ENCODE measurements around the gene CLINT1.

The CLINT1 gene

DNA sequence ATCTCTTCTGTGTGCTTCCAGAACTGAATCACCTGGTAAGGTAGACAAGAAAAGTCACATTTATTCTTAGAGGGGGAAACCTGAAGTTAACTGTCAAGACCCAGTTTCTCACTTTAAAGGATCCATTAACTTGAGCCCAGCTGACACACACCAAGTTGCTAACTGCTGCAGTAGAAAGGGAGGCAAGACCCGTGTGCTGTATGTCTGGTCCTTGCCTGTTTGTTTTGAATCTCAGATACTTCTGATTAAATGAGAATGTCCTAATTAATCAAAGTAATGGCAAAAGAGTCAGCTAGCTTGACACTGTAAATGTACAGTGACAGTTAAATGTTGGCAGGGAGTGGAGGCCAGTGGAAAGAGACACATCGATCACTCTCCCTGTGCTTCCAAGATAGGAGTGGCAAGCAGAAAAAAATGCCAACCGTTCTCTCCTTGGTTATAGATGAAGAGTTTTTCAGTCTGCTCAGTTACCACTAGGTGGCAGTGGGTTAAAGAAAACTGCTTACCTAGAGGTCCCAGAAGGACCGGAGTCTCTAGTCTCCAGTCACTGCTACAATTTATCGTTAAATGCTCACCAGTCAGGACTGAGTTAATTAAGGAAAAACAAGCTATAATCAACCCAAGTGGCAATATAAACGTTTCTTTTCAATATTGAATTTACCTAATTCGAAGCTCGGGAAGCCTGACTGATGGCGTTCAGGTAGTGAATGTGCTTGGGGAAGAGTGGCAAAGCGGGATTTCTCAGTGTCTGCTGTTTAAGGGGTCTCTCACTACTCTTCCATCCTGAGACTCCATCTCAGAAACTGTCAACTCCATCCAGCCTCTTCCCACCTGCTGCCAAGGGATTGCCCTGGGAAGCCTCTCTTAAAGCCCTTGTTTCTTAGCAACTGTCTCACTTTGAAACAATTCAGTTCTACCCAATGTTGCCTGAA lies 97.0 kb downstream of the CLINT1 start:
- DNase-seq (ENCODE audit: low read depth in 1 of 2, low spot score in 1 of 2), result peak in 1 of 2 donors; percentile 25

DNA sequence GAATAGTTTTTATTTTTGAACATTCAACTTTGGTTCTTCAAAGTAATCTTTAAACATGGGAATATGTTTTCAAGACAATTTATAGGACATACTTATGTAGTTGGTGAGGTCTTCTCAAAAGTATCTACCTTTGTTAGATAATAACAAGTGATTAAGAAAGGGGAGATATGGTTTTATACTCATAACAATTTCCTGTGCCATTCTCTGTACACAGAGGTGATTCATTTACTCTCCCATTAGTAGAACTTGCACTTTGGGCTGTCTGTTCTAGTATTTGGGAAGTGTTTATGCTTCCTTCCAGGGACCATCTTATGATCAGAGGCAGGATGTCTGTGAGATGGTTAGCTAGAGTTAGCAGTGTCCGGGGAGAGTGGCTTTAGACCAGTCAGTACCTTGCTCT lies 100.2 kb downstream of the CLINT1 start:
- no peak for DNase-seq (ENCODE audit: low read depth in 1 of 2, low spot score in 1 of 2)

DNA sequence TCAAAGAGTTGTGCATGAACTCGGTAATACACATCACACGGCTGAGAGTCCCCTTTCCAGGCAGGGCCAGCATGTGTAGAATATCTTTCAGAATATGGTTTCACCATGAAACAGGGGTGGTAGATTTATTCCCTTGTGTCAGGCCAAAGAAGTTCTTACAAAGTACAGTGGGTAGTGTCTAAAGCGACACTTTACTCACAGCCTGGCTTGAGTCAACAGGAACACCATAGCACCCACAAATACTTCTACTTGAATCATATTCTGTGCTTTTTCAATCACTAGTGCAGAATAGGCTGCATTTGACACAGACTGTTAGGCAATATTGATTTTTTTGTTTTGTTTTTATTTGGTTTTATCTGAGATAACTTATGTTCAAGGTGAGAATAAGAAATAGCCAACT lies 102.8 kb downstream of the CLINT1 start:
- DNase-seq (ENCODE audit: low read depth in 1 of 2, low spot score in 1 of 2), result no peak

DNA sequence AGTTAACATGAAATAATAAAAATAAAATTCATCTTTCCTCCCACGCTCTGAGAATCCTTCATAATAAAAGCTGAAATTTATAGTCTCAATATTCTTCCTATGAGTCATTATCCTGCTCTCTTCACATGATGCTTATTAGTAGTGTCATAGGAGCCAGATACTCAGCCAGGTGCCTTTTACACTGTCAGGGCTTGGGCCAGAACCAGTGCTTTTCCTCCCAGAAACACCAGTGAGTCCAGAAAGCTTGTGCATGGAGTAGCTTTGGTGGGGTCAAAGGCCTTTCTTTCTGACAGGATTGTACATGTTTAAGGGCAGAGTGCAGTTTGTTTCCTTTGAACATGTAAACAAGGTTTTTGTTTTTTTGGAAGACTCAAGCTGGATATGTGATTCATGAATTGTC lies 108.6 kb downstream of the CLINT1 start:
- DNase-seq (ENCODE audit: low read depth in 1 of 2, low spot score in 1 of 2), result no peak

DNA sequence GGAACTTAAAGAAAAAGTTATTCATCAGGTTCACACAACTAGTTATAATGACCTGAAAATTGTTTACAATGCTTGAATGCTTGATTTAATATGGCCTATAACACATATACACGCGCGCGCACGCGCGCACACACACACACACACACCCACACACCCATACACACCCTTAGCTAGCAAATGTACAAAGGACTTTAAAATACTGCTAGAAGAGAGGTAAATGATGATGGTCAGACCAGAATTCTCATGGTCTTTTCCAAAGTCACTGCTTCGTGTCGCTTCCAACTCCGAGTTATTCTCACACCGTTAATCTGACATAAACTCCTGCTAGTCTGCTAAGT lies 109.5 kb downstream of the CLINT1 start:
- DNase-seq (ENCODE audit: low read depth in 1 of 2, low spot score in 1 of 2), result no peak

DNA sequence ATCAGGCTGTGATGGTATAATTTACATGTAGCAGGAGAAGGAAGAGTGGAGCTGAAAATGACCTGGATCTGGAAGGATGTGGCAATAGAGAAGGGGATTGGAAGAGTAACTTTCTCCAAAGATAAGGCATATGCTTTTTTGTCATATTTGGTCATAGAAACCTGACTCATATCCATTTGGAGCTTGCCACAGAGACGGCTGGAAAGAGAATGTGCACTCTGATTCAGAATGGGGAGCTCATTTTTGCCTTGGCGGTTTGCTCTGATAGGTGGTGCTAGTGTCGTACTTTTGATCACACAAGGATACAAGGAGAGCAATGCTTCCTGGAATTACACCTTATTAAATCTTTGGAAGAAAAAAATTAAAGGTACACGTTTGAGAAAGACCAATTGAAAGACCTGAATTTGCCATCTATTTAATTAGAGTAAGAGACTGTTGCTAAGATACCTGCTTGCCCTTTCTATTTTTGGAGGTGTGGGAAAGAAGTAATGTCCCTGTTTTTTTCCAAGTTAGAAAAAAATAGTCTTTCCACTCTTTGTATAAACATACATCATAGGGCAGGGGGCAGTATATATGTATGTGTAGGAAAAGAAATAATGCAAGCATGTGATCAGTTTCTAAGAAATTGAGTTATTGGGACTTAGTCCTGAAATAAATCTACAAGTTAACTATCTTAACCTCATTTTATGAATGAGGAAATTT lies 110.0 kb downstream of the CLINT1 start:
- no peak for DNase-seq (ENCODE audit: low read depth in 1 of 2, low spot score in 1 of 2)

DNA sequence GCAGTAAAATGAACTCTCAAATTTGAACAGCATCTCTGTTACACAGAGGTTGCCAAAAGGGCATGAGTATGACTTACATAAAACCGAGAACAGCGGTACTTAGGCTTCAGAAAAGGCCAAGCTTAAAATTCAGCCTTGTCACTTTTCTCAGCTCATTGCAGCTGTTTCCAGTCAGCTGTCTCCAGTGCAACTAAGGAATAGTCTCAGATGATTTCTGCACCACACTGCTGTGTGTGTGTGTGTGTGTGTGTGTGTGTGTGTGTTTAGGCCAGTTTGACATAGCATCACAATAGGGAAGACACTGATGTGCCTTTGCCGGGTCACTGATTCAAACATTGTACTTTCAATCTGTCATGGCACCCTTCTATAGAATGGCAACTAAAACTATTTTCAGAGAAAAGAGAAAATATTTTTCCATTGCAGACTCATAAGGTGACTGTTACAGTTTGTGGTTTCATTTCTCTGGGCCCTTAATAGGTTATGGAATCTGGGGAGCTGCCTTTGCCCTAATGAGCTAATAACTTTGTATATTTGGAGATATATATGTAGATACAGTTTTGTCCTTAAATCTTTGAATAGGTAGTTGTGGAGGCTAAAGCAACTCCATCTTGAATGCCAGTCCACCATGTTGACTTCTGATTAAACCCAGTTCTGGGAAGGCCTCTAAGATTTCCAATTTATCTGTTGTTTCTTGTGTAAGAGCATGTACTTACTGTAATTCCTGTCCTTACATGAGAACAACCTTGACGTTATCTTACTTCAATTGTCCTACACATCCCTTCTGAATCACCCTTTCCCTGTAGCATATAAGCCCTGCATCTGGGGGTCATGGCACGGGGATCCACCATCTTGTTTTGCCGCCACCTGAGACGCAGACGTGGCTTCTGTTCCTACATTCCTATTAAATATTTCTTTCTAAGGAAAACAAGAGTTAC lies 110.9 kb downstream of the CLINT1 start:
- no peak for DNase-seq (ENCODE audit: low read depth in 1 of 2, low spot score in 1 of 2)

DNA sequence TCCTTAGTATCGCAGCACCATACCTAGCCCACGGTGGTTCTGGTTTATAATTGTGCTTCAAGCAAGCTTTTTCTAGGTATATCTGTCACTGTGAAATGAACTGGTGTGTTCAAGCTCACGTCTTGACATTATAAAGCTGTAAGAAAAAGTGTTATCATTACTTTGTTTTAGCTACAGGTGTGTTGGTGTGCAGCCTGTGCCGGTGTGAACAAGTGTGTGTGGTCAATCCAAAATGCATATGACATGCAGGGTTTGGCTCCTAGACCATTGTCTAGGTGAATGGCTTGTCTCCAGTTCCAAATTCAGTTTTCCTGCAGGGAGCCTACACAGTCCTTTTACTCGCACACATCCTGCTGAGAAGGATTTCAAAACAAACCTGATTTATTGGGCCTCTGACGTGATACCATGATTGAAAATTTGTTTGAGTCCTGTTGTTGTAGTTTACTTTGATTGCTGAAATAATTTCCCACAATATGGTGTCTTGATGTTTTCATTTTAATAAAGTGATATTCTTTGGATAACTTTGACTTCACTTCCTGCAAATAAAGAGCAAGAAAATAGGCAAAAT lies 111.7 kb downstream of the CLINT1 start:
- no peak for DNase-seq (ENCODE audit: low read depth in 1 of 2, low spot score in 1 of 2)

DNA sequence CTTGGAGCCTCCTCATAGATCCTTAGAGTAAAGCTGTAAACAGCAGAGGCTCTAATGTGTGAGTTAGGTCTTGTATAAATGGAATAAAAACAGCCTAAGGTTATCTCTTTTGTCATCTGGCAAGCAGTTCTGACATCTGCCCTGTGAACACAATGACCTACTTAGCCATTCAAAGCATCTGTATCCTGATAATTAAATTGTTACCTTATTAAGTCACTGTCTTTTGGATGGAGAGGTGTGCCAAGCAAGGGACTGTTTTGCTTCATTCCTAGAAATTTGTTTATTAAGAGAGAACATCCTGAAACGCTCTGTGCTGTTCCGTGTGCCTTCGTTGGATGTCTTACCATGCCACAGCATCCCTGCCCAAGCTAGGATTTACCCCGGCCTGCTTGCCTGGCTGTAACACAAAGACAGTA lies 113.9 kb downstream of the CLINT1 start:
- DNase-seq (ENCODE audit: low read depth in 1 of 2, low spot score in 1 of 2), result no peak

DNA sequence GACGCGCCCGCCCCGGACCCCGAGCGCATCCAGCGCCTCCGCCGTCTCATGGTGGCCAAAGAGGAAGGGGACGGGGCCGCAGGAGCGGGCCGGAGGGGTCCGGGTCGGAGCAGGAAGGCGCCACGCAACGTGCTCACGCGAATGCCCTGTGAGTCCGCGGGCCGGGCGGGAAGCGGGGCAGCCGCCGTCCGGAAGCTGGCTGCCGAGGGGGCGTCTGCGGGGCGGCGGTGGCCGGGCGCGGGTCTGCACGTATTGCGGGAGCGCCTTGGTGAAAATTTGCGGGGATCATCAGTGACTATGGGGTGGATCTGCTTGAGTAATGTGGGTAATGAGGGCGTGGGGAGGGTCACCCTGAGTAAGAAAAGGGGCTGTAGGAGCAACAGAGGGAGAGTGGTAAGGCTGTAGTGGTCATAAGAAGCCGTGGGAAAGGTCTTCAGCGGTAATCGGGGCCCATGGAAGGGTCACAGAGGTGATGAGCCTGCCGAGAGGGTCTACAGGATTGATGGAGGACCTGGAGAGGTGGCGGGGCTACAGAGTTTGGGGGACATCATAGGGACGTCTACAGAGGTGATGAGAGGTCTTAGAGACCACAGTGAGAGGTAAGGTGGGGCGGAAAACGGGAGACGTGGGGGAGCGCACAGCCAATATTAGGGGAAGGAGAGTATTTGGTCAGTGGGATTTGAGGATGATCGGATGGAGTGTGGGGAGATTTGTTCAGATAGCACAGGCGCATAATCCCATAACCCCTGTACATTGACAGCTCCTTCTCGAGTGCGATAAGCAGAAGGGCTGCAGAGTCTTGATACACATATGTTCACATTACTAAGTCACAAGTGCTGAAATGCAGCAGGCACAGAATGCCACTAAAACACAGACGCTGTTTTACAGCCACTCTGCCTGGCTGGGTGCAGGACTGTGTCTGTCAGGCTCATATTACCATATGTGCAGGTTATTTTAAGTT lies 114.6 kb downstream of the CLINT1 start:
- DNase-seq (ENCODE audit: low read depth in 1 of 2, low spot score in 1 of 2), result no peak

DNA sequence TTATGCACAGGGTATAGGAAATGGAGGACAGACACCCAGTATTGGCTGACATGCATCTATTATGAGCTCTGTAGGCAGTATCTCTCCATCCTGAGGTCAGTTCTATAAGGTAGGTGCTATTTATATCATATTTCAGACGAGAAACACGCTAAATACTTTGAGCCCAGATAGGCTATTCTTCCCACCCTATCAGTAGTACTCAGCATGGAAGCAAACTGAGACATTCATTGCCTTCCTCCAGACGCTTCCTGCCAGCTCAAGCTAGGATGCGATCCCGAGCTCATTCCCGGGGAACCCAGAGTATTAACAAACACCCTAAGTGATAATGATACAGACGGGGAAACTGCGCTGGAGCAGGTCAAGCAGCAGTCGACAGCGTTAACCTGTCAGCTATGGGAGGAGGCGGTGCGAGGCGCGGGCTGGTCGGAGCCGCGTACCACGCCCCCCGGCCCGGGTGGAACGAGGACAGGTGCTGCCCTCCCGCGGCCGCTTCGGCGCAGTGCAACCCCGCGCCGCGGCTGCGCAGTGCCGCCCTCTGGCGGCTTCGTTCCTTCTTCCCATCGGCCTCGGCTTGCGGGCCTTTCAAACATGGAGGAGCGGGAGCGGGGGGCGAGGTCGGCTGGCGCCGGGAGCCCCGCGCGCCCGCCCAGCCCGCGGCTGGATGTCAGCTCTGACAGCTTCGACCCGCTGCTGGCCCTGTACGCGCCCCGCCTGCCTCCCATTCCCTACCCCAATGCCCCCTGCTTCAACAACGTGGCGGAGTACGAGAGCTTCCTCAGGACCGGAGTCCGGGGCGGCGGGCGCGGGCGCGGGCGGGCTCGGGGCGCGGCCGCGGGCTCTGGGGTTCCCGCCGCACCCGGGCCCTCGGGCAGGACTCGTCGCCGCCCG lies 115.5 kb downstream of the CLINT1 start, which contains the start of gene LSM11:
LSM11 (plus strand) TSS at position 550 of the 888 bp plus-strand sequence; CDS start at position 589, 39 bp downstream.
- peak; percentile 84 to 90 for DNase-seq (ENCODE audit: low read depth in 1 of 2, low spot score in 1 of 2)

DNA sequence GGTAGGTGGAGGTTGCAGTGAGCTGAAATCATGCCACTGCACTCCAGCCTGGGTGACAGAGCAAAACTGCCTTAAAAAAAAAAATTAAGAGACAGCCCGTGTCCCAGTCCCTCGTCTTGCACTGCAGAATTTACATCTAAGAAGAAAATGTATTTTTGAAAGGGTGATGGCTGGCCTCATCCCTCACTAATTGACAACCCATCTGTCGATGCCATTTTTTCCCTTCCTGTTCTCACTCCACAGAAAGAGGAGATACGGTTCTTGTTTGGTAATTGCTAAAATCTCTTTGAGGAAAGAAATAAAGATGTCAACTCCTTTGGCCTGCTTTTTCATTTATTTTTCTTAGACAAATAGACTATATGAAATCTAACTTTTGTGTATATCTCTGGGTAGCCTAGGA lies 117.8 kb downstream of the CLINT1 start:
- no peak for DNase-seq (ENCODE audit: low read depth in 1 of 2, low spot score in 1 of 2)

DNA sequence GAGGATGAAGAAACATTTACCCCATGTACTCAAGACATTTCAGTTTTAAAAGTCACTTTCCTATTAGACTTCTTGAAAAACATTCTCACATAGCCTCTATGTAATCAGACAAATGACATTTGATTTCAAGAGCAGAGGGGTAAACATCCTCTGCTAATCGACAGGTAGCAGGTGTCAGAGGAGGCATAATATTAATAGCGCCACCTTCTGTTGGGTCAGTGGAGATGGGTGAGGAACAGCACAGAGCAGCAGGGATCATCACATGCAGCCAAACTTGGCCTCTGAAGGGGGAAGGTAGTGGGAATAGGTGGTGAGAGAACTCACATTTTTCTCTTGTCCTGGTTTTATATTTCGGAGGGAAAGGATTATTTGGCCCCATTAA lies 118.7 kb downstream of the CLINT1 start:
- DNase-seq (ENCODE audit: low read depth in 1 of 2, low spot score in 1 of 2), result no peak

DNA sequence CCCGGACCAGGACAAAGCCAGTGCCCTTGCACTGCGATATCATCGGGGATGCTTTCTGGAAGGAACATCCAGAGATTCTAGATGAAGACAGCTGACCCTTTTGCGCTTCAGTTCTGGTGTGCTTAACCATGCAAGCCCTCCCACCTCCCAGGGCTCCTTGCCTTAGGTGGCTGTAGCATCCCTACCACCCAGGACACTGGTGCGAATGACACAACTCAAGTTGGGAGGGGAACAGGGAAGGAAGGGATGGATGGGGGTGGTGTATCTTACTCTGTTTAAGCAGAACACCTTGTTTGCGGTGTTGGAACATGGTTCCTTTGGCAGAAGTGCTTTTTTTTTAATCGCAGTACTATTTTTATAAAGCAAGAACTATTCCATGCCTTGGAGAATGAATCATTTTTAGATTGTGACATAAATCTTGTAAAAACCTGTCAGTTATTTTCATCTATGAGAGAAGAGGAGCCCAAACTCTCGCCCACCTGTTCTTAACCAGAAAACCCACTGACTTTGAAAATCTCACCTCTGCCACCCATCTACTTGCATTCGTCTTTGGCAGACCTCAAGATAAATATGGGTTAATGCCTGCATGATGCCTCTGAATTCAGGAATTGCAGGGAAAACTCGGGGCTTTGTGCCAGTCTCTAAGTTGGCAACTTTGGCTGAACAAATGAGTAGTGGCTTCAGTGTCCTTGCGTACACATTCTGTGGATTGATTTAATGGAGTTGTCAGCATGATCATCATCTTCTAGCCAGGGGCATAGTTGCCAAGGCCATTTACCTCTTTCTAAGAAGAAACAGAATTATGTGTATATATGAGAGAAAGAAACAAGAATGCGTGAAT lies 119.3 kb downstream of the CLINT1 start:
- no peak for DNase-seq (ENCODE audit: low read depth in 1 of 2, low spot score in 1 of 2)

DNA sequence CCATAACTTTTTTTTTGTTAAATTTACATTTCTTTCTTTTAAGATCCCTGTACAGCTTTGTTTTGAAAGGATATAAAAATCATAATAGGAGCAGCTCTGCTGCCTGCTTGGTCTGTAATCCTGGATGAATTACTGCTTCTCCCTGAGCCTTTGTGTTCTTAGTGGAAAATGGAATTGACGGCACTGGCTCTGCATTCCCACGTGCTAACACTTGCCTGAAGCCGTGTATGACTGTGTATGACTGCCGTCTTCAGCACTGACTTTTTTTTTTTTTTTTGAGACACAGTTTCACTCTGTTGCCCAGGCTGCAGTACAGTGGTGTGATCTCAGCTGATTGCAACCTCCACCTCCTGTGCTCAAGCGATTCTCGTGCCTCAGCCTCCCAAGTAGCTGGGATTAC lies 123.0 kb downstream of the CLINT1 start:
- DNase-seq (ENCODE audit: low read depth in 1 of 2, low spot score in 1 of 2), result no peak
